ENCODE results near the gene PNCK.

Gene PNCK

DNA sequence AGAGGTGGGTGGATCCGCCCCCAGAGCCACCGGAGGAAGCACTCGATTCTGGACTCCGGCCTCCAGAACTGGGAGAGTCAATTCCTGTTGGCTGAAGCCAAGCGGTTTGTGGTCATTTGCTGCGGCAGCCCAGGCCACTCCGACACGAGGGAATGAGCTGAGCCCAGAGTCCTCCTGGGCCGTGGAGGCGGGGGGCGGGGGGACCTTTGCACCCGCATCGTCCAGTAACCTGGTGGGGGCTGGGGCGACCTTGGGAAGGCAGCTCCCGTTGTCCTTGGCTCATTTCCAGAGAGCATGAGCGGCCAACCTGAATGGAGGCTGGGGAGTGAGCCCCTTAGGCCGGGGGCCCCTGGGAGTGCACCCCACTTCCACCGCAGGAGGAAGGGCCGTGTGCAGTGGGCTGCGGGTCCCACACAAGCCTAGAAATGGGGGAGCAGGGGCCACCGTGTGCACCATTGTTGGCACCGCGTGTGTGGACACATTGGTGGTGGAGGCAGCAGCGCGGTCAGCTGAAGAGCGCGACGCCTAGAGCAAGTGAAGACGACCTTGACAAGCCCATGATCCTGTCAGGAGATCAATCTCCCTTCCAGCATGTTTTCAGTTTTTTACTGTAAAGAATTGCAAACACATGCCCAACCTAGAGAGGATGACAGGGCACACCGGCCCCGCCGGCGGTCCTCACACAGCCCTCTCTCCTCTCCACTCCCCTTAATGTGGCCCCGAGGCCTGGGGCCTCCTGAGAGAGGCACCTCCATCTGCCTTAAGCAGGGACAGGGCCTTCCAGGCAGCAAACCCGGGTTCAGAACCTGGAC, 46.5 kb downstream of the PNCK start:
- DNase-seq (ENCODE audit: low read depth in 2 of 2), result no peak
- TF ChIP-seq, protein P1, sequence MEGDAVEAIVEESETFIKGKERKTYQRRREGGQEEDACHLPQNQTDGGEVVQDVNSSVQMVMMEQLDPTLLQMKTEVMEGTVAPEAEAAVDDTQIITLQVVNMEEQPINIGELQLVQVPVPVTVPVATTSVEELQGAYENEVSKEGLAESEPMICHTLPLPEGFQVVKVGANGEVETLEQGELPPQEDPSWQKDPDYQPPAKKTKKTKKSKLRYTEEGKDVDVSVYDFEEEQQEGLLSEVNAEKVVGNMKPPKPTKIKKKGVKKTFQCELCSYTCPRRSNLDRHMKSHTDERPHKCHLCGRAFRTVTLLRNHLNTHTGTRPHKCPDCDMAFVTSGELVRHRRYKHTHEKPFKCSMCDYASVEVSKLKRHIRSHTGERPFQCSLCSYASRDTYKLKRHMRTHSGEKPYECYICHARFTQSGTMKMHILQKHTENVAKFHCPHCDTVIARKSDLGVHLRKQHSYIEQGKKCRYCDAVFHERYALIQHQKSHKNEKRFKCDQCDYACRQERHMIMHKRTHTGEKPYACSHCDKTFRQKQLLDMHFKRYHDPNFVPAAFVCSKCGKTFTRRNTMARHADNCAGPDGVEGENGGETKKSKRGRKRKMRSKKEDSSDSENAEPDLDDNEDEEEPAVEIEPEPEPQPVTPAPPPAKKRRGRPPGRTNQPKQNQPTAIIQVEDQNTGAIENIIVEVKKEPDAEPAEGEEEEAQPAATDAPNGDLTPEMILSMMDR (IDR thresholded peaks at IDR 0.05; ENCODE audit: low read depth, low read length), result no peak
- no peak overlapping the region for H3K4me3 ChIP-seq (replicated peaks in 1 of 2; ENCODE audit: low read depth in 2 of 2, low read length in 2 of 2)

DNA sequence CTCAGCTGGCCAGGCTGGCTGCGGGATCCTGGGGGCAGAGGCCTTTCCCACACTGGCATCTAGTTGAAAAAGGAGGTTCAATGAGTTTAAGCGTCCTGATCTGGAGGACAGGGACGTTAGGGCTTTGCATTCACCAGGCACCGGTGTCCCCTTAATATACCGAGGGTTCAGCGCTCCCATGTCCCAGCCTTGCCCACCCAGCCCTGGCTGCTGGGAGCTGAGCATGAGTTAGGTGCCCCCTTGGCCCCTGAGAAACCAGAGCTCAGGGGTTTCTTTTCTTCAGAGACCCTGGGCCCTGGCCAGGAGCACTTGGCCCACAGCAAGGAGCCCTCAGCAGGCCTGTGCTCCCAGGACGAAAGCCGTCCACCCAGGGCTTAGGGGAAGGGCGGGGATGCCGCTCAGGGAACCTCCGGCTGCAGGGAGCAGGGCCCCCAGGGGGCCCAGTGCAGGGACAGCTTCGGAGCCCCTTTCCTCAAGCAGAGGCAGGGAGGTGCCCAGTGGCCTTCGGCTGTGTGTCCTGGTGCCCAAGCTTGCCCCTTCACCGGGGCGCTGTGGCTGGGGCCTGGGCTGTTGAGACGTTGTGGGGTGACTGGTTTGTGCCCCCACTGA, 47.5 kb downstream of the PNCK start:
- H3K4me3 ChIP-seq (replicated peaks in 1 of 2; ENCODE audit: low read depth in 2 of 2, low read length in 2 of 2), result no peak overlapping the region
- no peak for DNase-seq (ENCODE audit: low read depth in 2 of 2)
- TF ChIP-seq, protein P1 (IDR thresholded peaks at IDR 0.05; ENCODE audit: low read depth, low read length), result no peak

DNA sequence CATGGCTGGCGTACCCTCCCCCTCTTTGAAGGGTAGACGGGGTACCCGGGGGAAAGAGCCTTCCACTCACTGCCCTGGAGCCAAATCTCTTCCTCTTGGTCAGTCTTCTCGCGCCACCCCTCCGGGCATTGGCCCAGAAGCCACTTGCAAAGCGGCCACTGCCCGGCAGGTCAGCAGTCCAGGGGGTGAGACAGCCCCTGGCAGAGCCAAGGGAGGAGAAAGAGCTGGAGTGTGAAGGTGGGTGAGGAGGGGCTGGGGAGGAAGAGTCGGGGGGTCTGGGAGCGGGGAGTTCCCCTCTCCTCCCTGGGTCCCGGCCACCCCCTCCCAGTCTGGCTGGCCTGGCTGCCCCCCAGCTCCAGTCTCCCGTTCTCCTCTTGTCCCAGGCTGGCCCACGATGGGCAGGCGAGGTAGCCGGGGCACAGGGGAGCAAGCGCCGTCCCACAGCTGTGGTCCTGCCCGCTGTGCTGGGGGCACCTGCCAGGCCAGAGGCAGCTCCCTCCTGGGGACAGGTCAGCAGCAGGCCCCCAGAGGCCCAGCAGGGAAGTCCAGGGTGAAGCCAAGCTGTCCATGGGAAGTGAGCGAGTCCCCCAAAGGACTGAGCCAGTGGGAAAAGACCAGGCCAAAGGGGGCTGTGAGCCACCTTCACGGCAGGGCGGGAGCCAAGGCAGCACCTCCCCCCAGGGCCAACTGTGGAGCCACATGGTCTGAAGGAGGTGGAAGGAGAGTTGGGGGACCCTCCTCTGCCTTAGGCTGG, 48.2 kb downstream of the PNCK start:
- no peak for DNase-seq (ENCODE audit: low read depth in 2 of 2)
- no peak overlapping the region for H3K4me3 ChIP-seq (replicated peaks in 1 of 2; ENCODE audit: low read depth in 2 of 2, low read length in 2 of 2)
- TF ChIP-seq, protein P1 (IDR thresholded peaks at IDR 0.05; ENCODE audit: low read depth, low read length), result no peak

DNA sequence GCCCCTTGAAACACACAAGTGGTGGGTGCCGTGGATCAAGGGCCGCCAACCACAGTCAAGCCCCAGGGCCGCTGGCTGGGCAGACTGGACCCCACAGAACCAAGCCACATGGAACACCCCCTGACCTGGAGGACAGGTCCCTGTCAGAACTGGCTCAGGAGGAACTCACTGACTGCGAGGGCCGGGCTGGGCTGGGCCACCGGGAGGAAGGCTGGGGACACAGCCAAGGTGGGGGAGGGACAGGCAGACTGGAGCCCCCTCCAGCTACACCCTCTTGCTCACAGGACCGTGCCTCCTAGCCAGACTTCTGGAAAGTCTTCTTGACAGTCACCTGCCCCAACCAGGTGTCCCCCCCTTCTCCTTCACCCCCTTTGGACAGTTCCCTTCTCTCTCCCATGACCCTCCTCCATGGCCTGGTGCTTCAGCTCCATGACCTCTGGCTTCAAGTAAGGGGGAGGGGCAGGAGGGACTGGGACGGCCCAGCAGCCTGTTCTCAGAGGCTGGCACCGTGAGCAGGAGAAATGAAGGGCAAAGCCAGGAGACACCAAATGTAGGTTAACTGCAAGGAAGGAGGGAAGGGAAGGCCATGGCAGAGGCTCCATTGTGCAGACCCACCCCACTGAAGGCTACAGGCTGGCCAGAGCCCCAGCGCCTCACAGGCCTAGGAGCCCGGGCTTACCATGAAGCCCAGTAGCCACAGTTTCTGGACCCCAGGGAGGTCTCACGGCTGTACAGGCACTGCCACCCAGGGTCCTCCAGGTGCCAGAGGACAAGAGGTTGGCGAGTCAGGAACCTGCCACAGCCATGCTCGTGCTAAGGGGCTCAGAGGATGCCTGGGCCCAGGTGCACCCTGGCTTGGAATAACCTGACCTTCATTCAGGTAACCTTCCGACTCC, 49.2 kb downstream of the PNCK start:
- TF ChIP-seq, protein P1 (IDR thresholded peaks at IDR 0.05; ENCODE audit: low read depth, low read length), result no peak
- DNase-seq (ENCODE audit: low read depth in 2 of 2), result no peak
- no peak overlapping the region for H3K4me3 ChIP-seq (replicated peaks in 1 of 2; ENCODE audit: low read depth in 2 of 2, low read length in 2 of 2)

DNA sequence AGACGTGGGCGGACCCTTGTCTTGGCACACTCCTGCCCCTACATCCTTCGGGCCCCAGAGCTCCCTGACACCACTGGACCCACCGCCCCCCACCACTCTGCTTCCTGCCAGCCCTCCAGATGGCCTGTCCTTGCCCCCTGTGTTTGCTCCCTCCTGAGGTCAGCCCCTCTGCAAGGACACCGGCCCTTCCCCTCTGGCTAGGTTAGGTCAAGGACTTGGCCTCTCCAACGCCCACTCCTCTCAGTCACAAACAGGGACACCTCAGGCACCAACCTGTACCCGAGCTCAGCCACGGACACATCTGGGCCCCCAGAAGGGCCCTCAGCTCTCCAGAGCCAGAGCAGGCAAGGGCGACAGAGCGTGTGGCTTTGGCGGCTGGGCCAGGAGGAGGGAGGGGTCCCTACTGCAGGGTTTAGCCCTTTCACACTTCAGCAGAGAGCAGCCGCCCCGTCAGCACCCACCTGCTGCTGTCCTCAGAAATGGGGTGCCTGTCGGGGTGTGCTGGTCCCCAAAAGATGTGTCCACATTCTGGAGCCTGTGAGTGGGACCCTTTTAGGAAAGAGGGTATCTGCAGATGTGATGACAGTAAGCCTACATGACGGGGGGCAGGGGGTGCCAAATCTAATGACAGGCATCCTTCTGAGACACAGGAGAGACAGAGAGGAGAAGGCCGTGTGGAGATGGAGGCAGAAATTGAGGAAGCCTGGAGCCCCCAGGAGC, 50.1 kb downstream of the PNCK start:
- DNase-seq (ENCODE audit: low read depth in 2 of 2), result no peak
- TF ChIP-seq, protein P1 (IDR thresholded peaks at IDR 0.05; ENCODE audit: low read depth, low read length), result no peak
- H3K4me3 ChIP-seq (replicated peaks in 1 of 2; ENCODE audit: low read depth in 2 of 2, low read length in 2 of 2), result no peak overlapping the region
